Stimulated activated CD4-positive, alpha-beta T cell treated with anti-CD3 and anti-CD28 coated beads, Interleukin-1b, Interleukin-23, amount 100 ng/mL, for 24 hours (primary cell): ENCODE results near the gene TOR2A.
"Not testable (repeated sequence)": the region's sequence is repeated elsewhere in the genome, so short reads cannot be mapped to it uniquely, and the experiment has no call there.

Experiments used
- DNase-seq, 4 experiments: peaks; one replicate each; pipeline ENCODE4 v3.0.0-alpha.2; 2020; ENCODE audit warnings: low read depth in 4 of 4, low spot score in 1 of 4

TOR2A gene

GRCh38 chr9:127769101-127769500 lies 34.0 kb upstream of the TOR2A start:
- DNase-seq: no peak

GRCh38 chr9:127768698-127769097 lies 33.6 kb upstream of the TOR2A start:
- no peak for DNase-seq

GRCh38 chr9:127767909-127768331 lies 32.8 kb upstream of the TOR2A start:
- no peak for DNase-seq

DNA sequence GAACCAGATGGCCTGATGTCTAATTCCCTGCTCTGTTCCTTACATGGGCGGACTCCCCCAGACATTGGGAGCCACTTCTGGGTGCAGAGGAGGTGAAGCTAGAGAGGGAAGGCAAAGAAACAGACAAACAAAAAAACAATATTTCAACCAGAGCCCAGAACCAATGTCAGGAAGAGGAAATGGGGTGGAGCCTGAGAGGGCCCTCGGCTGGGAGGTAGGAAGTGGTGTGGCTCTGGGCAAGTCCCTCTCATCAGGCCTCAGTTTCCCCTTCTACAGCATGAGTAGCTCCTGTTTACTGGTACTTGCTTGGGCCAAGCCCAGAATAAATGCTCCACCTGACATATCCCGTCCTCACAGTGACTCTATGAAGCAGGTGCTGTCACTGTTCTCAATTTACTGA lies 32.3 kb upstream of the TOR2A start:
- no peak for DNase-seq

GRCh38 chr9:127765418-127765817 lies 30.3 kb upstream of the TOR2A start:
- no peak for DNase-seq

- no peak for DNase-seq
Measured at GRCh38 chr9:127763918-127764384, 28.9 kb upstream of the TOR2A start.

GRCh38 chr9:127762111-127762676 lies 27.1 kb upstream of the TOR2A start:
- DNase-seq: no peak

DNA sequence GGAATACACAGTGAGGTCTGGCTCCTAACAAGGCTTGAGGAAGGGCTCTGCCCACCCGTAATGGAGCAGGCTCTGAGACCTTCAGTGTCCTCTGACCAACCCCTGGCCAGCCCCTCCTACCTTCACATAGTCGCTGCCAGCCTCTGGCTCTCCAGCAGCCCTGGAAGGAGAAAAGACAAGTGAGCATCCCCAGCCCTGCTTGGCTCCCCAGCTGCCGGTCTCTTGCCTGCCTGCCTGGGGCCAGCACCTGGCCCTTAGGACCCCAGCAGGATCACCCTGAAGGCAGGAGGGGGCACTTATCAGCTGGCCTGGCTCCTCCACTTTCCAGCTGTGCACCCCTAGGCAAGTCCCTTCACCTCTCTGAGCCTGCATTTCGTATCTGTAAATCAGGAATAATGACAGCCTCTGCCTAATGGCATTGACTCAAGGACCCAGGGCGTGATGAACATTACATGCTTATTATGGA lies 26.4 kb upstream of the TOR2A start:
- DNase-seq: no peak

DNA sequence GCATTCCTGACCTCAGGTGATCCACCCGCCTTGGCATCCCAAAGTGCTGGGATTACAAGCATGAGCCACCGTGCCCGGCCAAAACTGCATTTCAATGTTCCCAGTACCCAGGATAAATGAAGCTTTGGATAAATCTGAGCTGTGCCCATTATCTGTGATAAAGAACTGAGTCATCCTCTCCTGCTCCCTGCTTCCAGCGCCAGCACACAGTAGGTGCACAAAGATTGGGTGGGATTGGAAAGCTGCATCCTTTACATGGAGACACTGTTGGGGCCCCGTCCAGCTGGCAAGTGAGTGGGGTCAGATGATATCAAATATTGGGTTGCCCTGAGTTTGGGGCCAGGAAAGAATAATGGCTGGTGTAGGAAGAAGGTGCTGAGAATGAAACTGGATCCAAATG lies 26.0 kb upstream of the TOR2A start:
- no peak for DNase-seq

- DNase-seq: no peak
Measured at GRCh38 chr9:127758843-127759242, 23.7 kb upstream of the TOR2A start.

DNA sequence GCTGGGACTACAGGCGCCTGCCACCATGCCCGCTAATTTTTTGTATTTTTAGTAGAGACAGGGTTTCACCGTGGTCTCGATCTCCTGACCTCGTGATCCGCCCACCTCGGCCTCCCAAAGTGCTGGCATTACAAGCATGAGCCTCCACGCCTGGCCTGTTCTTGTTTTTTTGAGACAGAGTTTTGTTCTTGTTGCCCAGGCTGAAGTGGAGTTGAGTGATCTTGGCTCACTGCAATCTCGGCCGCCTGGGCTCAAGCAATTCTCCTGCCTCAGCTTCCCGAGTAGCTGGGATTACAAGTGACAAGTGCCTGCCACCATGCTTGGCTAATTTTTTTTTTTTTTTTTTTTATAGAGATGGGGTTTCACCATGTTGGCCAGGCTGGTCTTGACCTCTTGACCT lies 21.7 kb upstream of the TOR2A start:
- not testable (repeated sequence) for DNase-seq

GRCh38 chr9:127756233-127756632 lies 21.1 kb upstream of the TOR2A start:
- DNase-seq: no peak

DNA sequence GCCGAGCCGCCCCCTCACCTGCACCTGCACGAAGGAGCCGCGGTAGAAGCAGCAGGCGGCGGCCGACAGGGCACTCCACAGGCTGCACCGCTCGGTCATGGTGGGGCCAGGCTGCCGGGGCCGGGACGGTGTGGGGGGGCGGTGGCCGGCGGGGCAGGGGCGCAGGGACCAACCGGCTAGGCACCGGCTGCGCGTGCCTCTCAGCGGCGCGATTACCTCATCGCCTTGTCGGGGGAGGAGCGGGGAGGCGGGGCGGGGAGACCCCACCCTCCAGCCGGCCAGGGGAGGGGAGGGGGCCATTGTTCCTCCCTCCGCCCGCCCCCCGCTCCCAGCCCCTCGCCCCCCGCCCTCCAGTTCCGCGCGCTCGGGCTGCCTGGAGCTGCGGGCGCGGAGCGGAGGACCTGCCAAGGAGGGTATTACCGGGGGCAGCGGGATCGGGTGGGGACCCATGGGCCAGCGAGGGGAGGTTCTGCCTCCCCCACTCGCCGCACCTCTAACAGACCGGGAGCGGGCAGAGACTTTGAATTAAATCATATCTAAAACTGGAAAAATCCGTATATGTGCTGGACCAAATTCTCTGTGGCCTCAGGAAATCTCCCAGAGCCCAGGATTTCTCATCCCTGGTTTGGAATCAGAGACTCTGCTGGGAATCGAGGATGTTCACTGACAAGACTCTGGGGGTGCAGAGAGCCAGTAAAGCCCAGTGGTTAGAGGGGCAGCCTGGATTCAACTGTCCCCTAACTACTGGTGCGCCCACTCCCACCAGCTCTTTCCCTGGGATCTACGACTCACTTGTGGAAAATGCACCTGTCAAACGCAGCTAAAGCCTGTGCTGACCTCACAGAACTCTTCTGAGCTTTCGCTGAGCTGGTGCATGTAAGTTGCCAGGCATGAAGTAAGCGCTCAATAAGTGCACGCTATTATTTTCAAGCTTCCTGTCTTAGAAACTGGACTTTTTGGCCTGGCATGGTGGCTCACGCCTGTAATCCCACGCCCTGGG lies 20.3 kb upstream of the TOR2A start:
- no peak for DNase-seq

- DNase-seq: no peak
Measured at GRCh38 chr9:127754099-127755060, 19.3 kb upstream of the TOR2A start.

DNA sequence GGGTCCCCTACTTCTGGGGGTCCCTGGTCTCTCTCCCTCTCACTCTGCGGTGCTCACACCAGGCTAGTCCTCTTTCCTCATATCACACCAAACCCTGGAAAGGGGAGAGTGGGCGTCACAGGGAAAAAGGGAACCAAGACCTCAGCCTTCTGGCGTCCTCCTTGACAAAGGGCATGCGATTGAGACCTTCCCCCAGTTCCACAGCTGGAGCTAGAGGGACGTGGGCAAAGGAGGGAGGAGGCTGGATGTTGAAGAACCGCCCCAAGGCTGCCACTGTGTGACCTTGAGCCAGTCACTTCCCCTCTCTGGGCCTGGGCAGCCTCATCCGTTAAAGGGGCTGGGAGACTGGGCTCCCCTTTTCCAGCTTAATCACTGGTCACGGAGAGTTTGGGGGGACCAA lies 18.5 kb upstream of the TOR2A start:
- no peak for DNase-seq

DNA sequence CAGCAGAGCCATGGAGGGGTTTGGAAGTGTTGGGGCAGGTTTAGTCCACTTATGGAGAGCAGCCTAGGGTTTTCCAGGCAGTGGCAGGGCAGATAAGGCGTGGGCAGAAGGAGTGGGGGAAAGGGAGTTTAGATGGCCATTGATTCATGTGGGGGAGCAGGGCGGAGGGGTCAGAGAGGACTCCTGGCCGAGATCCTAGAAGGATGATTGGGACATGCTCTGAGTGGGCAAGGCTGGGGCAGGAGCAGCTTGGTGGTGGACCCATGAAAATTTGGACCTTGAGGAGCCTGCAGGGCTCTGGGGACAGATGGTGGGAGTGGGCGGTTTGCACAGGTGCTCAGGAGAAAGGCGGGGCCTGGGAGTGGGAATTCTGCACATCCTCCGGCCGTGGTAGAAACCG lies 18.1 kb upstream of the TOR2A start:
- DNase-seq: no peak

DNA sequence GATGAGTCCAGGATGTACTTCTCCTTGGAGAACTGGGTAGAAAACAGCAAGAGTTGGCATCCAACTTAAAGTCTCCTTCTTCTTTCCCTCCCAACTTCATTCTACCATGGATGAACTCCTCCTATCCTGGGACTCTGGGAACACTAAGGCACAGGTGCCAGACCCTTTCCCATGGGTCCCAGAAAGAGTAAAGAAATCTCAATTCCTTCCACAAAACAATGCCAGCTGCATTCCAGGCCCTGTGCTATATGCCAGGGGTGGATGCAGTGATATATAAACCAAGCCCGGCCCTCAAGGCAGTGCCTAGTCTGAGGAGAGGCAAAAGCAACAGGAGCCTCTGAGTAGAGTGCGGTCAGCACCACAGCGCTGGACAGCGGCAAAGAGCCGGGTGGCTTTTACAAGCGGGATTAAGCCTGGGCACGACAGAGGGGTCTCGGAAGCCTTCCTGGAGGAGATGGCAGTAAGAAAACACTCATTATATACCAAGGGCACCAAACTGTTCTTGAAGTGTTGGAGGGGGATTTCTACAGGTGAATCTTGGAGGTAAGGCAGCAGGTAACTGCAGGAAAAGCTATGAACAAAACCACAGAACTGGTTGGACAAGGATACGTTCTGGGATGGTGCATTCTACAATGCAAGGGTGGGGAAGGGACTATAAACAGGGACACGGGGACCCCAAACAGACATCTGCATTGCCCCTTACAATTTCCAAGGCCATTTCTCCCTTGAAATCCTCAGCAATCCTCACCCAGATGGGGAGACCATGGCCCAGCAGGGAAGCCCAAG lies 16.4 kb upstream of the TOR2A start:
- no peak for DNase-seq

GRCh38 chr9:127749090-127749787 lies 14.1 kb upstream of the TOR2A start:
- DNase-seq: no peak

- no peak for DNase-seq
Measured at GRCh38 chr9:127746959-127747569, 12.0 kb upstream of the TOR2A start.
